Esophagus muscularis mucosa (tissue), 4 donors: ENCODE measurements around the gene DAB2IP.

Source experiments
- EP300 ChIP-seq: sonication (generic); formaldehyde crosslinking; IDR thresholded peaks from one replicate; pipeline ENCODE4 v1.6.1; 2017; ENCODE audit warnings: antibody characterized with exemption
- POLR2A ChIP-seq: fragments of 450-650 bp; IDR thresholded peaks from one replicate; pipeline ENCODE4 v1.6.1; 2017; ENCODE audit warnings: antibody characterized with exemption, moderate library complexity, mild to moderate bottlenecking, low read depth
- TF ChIP-seq, protein P1 (sequence below), 3 experiments: fragments of 200-600 bp in 2 of 3; fragments of 450-650 bp in 1 of 3; sonication (generic) in 2 of 3; IDR thresholded peaks; one replicate each; pipeline ENCODE4 v1.5.1; 2017 to 2019; ENCODE audit warnings: antibody characterized with exemption in 3 of 3, mild to moderate bottlenecking in 2 of 3, moderate library complexity in 1 of 3

DNA sequence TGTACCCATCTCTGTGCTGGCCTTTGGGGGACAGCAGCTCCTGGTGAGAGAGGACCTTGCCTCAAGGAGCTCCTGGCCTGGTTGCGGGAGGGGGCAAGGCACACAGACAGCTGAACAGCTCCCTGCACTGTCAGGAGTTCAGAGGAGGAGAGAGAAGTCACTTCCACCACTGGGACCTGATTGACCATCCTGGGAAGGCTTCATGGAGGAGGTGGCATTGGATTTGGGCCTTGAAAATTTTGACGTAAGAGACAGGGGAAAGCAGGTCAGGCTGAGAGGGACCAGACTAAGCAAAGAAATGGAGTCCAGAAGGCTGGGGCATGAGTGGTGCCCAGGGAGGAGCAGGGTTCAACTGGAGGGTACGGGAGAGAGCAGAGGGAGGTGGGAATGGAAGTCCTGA is 20.3 kb upstream of the DAB2IP start:
- TF ChIP-seq, protein P1, sequence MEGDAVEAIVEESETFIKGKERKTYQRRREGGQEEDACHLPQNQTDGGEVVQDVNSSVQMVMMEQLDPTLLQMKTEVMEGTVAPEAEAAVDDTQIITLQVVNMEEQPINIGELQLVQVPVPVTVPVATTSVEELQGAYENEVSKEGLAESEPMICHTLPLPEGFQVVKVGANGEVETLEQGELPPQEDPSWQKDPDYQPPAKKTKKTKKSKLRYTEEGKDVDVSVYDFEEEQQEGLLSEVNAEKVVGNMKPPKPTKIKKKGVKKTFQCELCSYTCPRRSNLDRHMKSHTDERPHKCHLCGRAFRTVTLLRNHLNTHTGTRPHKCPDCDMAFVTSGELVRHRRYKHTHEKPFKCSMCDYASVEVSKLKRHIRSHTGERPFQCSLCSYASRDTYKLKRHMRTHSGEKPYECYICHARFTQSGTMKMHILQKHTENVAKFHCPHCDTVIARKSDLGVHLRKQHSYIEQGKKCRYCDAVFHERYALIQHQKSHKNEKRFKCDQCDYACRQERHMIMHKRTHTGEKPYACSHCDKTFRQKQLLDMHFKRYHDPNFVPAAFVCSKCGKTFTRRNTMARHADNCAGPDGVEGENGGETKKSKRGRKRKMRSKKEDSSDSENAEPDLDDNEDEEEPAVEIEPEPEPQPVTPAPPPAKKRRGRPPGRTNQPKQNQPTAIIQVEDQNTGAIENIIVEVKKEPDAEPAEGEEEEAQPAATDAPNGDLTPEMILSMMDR (IDR thresholded peaks at IDR 0.05) = no peak
- TF ChIP-seq POLR2A = no peak
- TF ChIP-seq EP300 = no peak
